ENCODE results near the gene INAVA. TPM values are rescaled to one million over a fixed set of nuclear protein-coding genes. Genes with fewer than 3 reads are reported as not detected.

INAVA gene
- total and polyA plus RNA-seq, 9 of the 15 experiments (the other 6 are each of a cell fraction or from before 2014, with no cell fraction given): 0.09 TPM; not detected in 8

DNA sequence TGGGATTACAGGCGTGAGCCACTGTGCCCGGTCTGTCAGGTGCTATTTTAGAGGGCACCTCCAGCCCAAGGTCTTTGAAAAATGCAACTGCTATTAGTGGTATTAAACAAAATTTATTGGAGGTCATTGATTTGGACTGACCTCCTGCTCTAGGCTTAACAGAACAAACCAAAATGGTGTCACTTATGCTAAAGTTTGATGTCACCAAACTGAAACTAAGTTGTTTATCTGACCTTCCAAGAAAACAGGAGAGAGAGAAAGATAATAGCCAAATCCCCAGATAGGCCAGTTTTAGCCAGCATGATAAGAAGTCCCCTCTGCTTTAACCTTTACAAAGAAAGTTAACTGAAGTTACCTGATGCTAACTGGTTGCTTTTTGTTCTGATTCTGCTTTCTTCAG is 8.1 kb upstream of the INAVA start (continued):
- TF ChIP-seq HMBOX1 (IDR thresholded peaks at IDR 0.05) (peak; percentile 87), ADNP (tag; IDR thresholded peaks at IDR 0.05) (no peak), GABPA (tag; conservative IDR thresholded peaks at IDR 0.05; ENCODE audit: low read depth) (0 out of 2 replicates have a peak, but pooled peaks have one; percentile 16), PHB (CRISPR knock-in tag; IDR thresholded peaks at IDR 0.05) (no peak), CTCFL (IDR thresholded peaks at IDR 0.05; ENCODE audit: borderline replicate concordance, insufficient read depth, low read depth, low read length, poor library complexity, severe bottlenecking) (no peak), ZNF140 (CRISPR knock-in tag; IDR thresholded peaks at IDR 0.05) (no peak), ZNF592 (IDR thresholded peaks at IDR 0.05) (peak; percentile 87), ZNF143 (CRISPR knock-in tag; IDR thresholded peaks at IDR 0.05) (no peak), EZH2 (IDR thresholded peaks at IDR 0.05; ENCODE audit: borderline replicate concordance, low read depth, low read length) (no peak), ZNF124 (CRISPR knock-in tag; IDR thresholded peaks at IDR 0.05) (no peak), ELF2 (CRISPR knock-in tag; IDR thresholded peaks at IDR 0.05) (no peak), NELFE (IDR thresholded peaks at IDR 0.05; ENCODE audit: insufficient read depth, insufficient read length) (no peak), ZNF184 (CRISPR knock-in tag; IDR thresholded peaks at IDR 0.05) (no peak), ZNF507 (tag; conservative IDR thresholded peaks at IDR 0.05) (no peak)
- TF ChIP-seq, protein P1, sequence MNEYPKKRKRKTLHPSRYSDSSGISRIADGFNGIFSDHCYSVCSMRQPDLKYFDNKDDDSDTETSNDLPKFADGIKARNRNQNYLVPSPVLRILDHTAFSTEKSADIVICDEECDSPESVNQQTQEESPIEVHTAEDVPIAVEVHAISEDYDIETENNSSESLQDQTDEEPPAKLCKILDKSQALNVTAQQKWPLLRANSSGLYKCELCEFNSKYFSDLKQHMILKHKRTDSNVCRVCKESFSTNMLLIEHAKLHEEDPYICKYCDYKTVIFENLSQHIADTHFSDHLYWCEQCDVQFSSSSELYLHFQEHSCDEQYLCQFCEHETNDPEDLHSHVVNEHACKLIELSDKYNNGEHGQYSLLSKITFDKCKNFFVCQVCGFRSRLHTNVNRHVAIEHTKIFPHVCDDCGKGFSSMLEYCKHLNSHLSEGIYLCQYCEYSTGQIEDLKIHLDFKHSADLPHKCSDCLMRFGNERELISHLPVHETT (CRISPR knock-in tag; conservative IDR thresholded peaks at IDR 0.05 in 1 of 2, IDR thresholded peaks at IDR 0.05 in 1 of 2): peak in 1 of 2 experiments; percentile 89; a peak in 2 of 4 replicates
- TF ChIP-seq, protein P2, sequence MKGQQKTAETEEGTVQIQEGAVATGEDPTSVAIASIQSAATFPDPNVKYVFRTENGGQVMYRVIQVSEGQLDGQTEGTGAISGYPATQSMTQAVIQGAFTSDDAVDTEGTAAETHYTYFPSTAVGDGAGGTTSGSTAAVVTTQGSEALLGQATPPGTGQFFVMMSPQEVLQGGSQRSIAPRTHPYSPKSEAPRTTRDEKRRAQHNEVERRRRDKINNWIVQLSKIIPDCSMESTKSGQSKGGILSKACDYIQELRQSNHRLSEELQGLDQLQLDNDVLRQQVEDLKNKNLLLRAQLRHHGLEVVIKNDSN (CRISPR knock-in tag; IDR thresholded peaks at IDR 0.05): no peak
- TF ChIP-seq, protein P3, sequence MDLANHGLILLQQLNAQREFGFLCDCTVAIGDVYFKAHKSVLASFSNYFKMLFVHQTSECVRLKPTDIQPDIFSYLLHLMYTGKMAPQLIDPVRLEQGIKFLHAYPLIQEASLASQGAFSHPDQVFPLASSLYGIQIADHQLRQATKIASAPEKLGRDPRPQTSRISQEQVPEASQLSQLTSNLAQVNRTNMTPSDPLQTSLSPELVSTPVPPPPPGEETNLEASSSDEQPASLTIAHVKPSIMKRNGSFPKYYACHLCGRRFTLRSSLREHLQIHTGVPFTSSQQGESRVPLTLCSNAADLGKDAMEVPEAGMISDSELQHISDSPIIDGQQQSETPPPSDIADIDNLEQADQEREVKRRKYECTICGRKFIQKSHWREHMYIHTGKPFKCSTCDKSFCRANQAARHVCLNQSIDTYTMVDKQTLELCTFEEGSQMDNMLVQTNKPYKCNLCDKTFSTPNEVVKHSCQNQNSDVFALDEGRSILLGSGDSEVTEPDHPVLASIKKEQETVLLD (IDR thresholded peaks at IDR 0.05): no peak
